AG04450 (cell line): ENCODE data around the gene PIGC. TPM values are rescaled to one million over a fixed set of nuclear protein-coding genes. Genes with fewer than 3 reads are reported as not detected.

Source experiments
- CTCF ChIA-PET: fragments of 300-600, 350-600 bp; formaldehyde crosslinking; extraction: SDS; loops from one replicate; lab custom pipeline; 2022; ENCODE audit warnings: antibody characterized with exemption, inconsistent platforms; lab: Charles Lee
- POLR2A ChIA-PET: fragments of 350-600 bp; formaldehyde crosslinking; extraction: SDS; loops from one replicate; lab custom pipeline; 2021; ENCODE audit warnings: antibody characterized with exemption, inconsistent platforms; lab: Yijun Ruan, JAX
- DNase-seq: peaks from one replicate; pipeline ENCODE4 v3.0.0-alpha.2; 2011; ENCODE audit warnings: low read depth, low spot score
- H3K27ac ChIP-seq: one replicate; pipeline ENCODE4 v1.5.1; 2012; ENCODE audit warnings: low read depth, low read length, control low read depth
- H3K27me3 ChIP-seq: one replicate; pipeline ENCODE4 v1.6.0; 2012; ENCODE audit warnings: low read length; ENCODE audit not compliant: control insufficient read depth, insufficient read depth
- H3K4me3 ChIP-seq: 2 replicates; pipeline ENCODE4 v1.5.1; 2011; ENCODE audit warnings: mild to moderate bottlenecking, low read depth, low read length, control low read depth
- H3K9me3 ChIP-seq: 2 replicates; pipeline ENCODE4 v1.5.1; 2012; ENCODE audit warnings: low read length; ENCODE audit not compliant: control insufficient read depth, insufficient read depth
- CTCF ChIP-seq: IDR thresholded peaks from 2 replicates; pipeline ENCODE4 v1.5.1; 2011; ENCODE audit warnings: low read depth, low read length, control low read depth, inconsistent platforms
- polyA plus RNA-seq: library from polyadenylated mRNA; depleted of rRNA; stranded (reverse); fragments of >200 nt; gene quantifications from 2 replicates; pipeline ENCODE4 v1.2.3, GENCODE V29; 2011

PIGC gene
- polyA plus RNA-seq, 1 experiment = 25.2 TPM

DNA sequence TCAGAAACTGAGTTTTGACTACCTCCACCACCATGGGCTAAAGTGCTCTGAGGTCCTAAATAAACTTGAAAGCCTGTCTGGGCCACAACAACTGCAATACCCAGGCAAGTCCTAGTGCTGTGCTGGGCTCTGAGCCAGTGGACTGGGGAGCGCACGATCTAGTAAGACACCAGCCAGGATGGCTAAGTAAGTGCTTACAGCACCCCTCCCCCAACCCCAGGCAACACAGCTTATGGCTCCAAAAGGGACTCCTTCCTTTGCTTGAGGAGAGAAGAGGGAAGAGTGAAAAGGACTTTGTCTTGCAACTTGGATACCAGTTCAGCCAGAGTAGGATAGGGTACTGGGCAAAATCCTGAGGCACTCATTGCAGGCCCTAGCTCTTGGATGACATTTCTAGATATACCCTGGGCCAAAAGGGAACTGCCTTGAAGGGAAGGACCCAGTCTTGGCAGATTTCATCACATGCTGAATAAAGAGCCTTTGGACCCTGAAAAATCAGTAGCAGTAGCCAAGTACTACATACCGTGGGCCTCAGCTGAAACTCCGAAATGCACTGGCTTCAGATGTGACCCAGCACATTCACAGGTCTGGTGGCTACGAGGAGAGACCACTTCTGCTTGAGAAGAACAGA lies 21.8 kb downstream of the PIGC start:
- Histone ChIP-seq H3K27ac (no peak overlapping the region), H3K4me3 (no peak overlapping the region), H3K27me3 (no peaks in the 10 kb centered on the region), H3K9me3 (no peaks in the 10 kb centered on the region)
- CTCF ChIA-PET = interaction anchor here (1.2 to 2.8 kb wide), 2 partner anchors 22 to 420 kb away, joined by 3 to 16 read pairs; no protein-coding TSS in a partner anchor
- DNase-seq = no peak
- POLR2A ChIA-PET = no interaction called here
- TF ChIP-seq CTCF = no peak

- ChIA-PET POLR2A (no interaction called here), CTCF (interaction anchor here (0.5 to 2.8 kb wide), 5 partner anchors 8 to 418 kb away, joined by 3 to 16 read pairs (median 7); no protein-coding TSS in a partner anchor)
- no peak for TF ChIP-seq CTCF
- Histone ChIP-seq H3K4me3 (no peak within 1 kb of the TSS), H3K9me3 (no peaks in the 10 kb centered on the region), H3K27me3 (no peaks in the 10 kb centered on the region), H3K27ac (no peak within 1 kb of the TSS)
- no peak for DNase-seq
These were observed 23.5 kb downstream of the PIGC start, which contains the start of gene C1orf105 for GRCh38 chr1:172420385-172420784. Gene C1orf105 (plus strand): TSS chr1:172420685. CDS start chr1:172420886, 201 bp downstream.

GRCh38 chr1:172417557-172417956 lies 26.3 kb downstream of the PIGC start:
- POLR2A ChIA-PET = no interaction called here
- Histone ChIP-seq H3K27ac (no peak overlapping the region), H3K9me3 (no peaks in the 10 kb centered on the region), H3K4me3 (no peak overlapping the region), H3K27me3 (no peaks in the 10 kb centered on the region)
- no peak for TF ChIP-seq CTCF
- CTCF ChIA-PET = interaction anchor here (0.7 to 2.5 kb wide), 5 partner anchors 9 to 432 kb away, joined by 3 to 15 read pairs (median 3); no protein-coding TSS in a partner anchor
- DNase-seq = no peak

GRCh38 chr1:172416496-172417035 lies 27.3 kb downstream of the PIGC start:
- POLR2A ChIA-PET = no interaction called here
- DNase-seq = no peak
- TF ChIP-seq CTCF = no peak
- Histone ChIP-seq H3K27me3 (no peaks in the 10 kb centered on the region), H3K27ac (no peak overlapping the region), H3K4me3 (no peak overlapping the region), H3K9me3 (no peaks in the 10 kb centered on the region)
- CTCF ChIA-PET = interaction anchor here (0.8 to 2.5 kb wide), 4 partner anchors 13 to 431 kb away, joined by 3 to 15 read pairs (median 4); no protein-coding TSS in a partner anchor

DNA sequence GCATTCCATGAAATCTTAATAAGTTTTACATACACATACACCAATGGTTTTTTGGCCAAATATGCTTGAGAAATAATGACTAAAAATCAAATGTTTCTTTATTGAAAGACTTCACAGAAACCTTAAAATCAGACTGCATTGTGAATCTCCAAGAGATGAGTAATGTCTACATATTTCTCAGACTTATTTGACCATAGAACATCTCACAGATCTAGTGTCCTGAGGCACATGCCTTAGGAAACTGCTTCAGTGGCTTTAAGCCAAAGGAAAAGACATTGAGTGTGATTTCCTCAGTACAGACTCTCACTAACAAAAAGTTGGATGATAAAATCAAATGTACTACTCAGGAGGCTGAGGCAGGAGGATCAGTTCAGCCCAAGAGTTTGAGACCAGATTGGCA lies 29.5 kb downstream of the PIGC start:
- POLR2A ChIA-PET = no interaction called here
- no peak for DNase-seq

More for the DNA sequence above, 29.5 kb downstream of the PIGC start:
- H3K27me3 ChIP-seq = no peaks in the 10 kb centered on the region
- no peak overlapping the region for H3K27ac ChIP-seq
- no peak for TF ChIP-seq CTCF
- no peak overlapping the region for H3K4me3 ChIP-seq
- H3K9me3 ChIP-seq = no peaks in the 10 kb centered on the region
- CTCF ChIA-PET = interaction anchor here (1.8 kb wide), 1 partner anchor 412 kb away, joined by 8 read pairs; no protein-coding TSS in a partner anchor
